Calu3 (cell line): ENCODE measurements around the gene CDC5L. TPM values are rescaled to one million over a fixed set of nuclear protein-coding genes. Genes with fewer than 3 reads are reported as not detected.

Experiments used
- BruUV-seq: library from RNA; stranded (reverse); fragments of 400-500 nt; replicated peaks from 2 replicates; lab custom pipeline; 2021; lab: Mats Ljungman, UMichigan
- CTCF ChIA-PET: fragments of 300-600 bp; sonication (Branson Sonifier 250); formaldehyde crosslinking; loops from one replicate; lab custom pipeline; 2022; ENCODE audit warnings: antibody characterized with exemption; lab: Charles Lee
- DNase-seq: peaks from one replicate; pipeline ENCODE4 v3.0.0; 2022
- H3K27ac Mint-ChIP-seq: one replicate; pipeline ENCODE4 v1.8.0; 2022; ENCODE audit warnings: mixed read lengths; ENCODE audit not compliant: unreplicated experiment
- H3K27me3 Mint-ChIP-seq: one replicate; pipeline ENCODE4 v1.8.0; 2022; ENCODE audit warnings: mixed read lengths; ENCODE audit not compliant: unreplicated experiment
- H3K36me3 Mint-ChIP-seq: one replicate; pipeline ENCODE4 v1.8.0; 2022; ENCODE audit warnings: mild to moderate bottlenecking, moderate library complexity, mixed read lengths; ENCODE audit not compliant: insufficient read depth, unreplicated experiment
- H3K4me1 Mint-ChIP-seq: one replicate; pipeline ENCODE4 v1.8.0; 2022; ENCODE audit warnings: mild to moderate bottlenecking, low read depth, mixed read lengths; ENCODE audit not compliant: unreplicated experiment
- H3K4me3 Mint-ChIP-seq: one replicate; pipeline ENCODE4 v1.8.0; 2022; ENCODE audit warnings: mild to moderate bottlenecking, low read depth, moderate library complexity, mixed read lengths; ENCODE audit not compliant: unreplicated experiment
- H3K9me3 Mint-ChIP-seq: one replicate; pipeline ENCODE4 v1.8.0; 2022; ENCODE audit warnings: low read depth, mixed read lengths; ENCODE audit not compliant: unreplicated experiment
- CTCF ChIP-seq: fragments of 200-600 bp; IDR thresholded peaks from one replicate; pipeline ENCODE4 v1.8.0; 2022; ENCODE audit warnings: antibody characterized with exemption; ENCODE audit not compliant: unreplicated experiment
- intact Hi-C: fragments of 100-400 bp; cut with micrococcal nuclease; formaldehyde crosslinking; loops from one replicate; pipeline ENCODE4 v1.10.0; 2022; ENCODE audit not compliant: unreplicated experiment
- total RNA-seq: library from RNA; stranded (reverse); gene quantifications from 2 replicates; pipeline ENCODE4 v1.2.3, GENCODE V29; 2022

CDC5L gene
- total RNA-seq, 1 experiment from 2014 or later = 43.4 TPM

- no TSS peak for BruUV-seq
- Mint-ChIP-seq H3K9me3 (no peaks in the 10 kb centered on the region), H3K27me3 (no peaks in the 10 kb centered on the region), H3K36me3 (peaks cover 7% of the 10 kb centered on the region), H3K4me1 (peaks cover 37% of the 10 kb centered on the region), H3K4me3 (no peak overlapping the region), H3K27ac (no peak overlapping the region)
- no peak for TF ChIP-seq CTCF
- intact Hi-C loops = loop anchor here (10.0 kb wide), 2 partner anchors 897 to 1447 kb away; partner anchors contain the start of gene SUPT3H
- no peak for DNase-seq
- CTCF ChIA-PET = interaction anchor here (0.8 to 2.9 kb wide), 3 partner anchors 13 to 17 kb away, joined by 4 to 30 read pairs (median 5); no protein-coding TSS in a partner anchor
Observed at GRCh38 chr6:44477293-44477894, 89.9 kb downstream of the CDC5L start.

- Mint-ChIP-seq H3K27me3 (no peaks in the 10 kb centered on the region), H3K9me3 (no peaks in the 10 kb centered on the region), H3K4me3 (no peak overlapping the region), H3K27ac (no peak overlapping the region), H3K36me3 (peaks cover 7% of the 10 kb centered on the region), H3K4me1 (peaks cover 37% of the 10 kb centered on the region)
- intact Hi-C loops = loop anchor here (10.0 kb wide), 2 partner anchors 897 to 1447 kb away; partner anchors contain the start of gene SUPT3H
- TF ChIP-seq CTCF = no peak
- no peak for DNase-seq
- CTCF ChIA-PET = interaction anchor here (0.8 to 1.7 kb wide), 2 partner anchors 12 to 16 kb away, joined by 4 to 5 read pairs; no protein-coding TSS in a partner anchor
- no TSS peak for BruUV-seq
Observed at GRCh38 chr6:44478158-44478557, 90.7 kb downstream of the CDC5L start.

- Mint-ChIP-seq H3K9me3 (no peaks in the 10 kb centered on the region), H3K4me3 (no peak overlapping the region), H3K27ac (no peak overlapping the region), H3K27me3 (no peaks in the 10 kb centered on the region), H3K4me1 (peaks cover 34% of the 10 kb centered on the region), H3K36me3 (peaks cover 7% of the 10 kb centered on the region)
- CTCF ChIA-PET = interaction anchor here (0.8 to 1.7 kb wide), 2 partner anchors 16 kb away, joined by 3 to 5 read pairs; no protein-coding TSS in a partner anchor
- no peak for DNase-seq
- TF ChIP-seq CTCF = no peak
- intact Hi-C loops = loop anchor here (10.0 kb wide), 2 partner anchors 896 to 1446 kb away; partner anchors contain the start of gene SUPT3H
- BruUV-seq = no TSS peak
Observed at GRCh38 chr6:44478591-44479254, 91.2 kb downstream of the CDC5L start.

- H3K27me3 Mint-ChIP-seq = no peaks in the 10 kb centered on the region
- peaks cover 20% of the 10 kb centered on the region for H3K4me1 Mint-ChIP-seq
- H3K4me3 Mint-ChIP-seq = no peak overlapping the region
- intact Hi-C loops = no loop called here
- H3K9me3 Mint-ChIP-seq = no peaks in the 10 kb centered on the region
- H3K36me3 Mint-ChIP-seq = peaks cover under 1% of the 10 kb centered on the region
- CTCF ChIA-PET = interaction anchor here (0.6 kb wide), 1 partner anchor 28 kb away, joined by 3 read pairs; no protein-coding TSS in a partner anchor
- H3K27ac Mint-ChIP-seq = no peak overlapping the region
- DNase-seq = no peak
- no TSS peak for BruUV-seq
- TF ChIP-seq CTCF = no peak
Observed at GRCh38 chr6:44480097-44480541, 92.6 kb downstream of the CDC5L start.
